ENCODE data around the gene RILP. TPM values are rescaled to one million over a fixed set of nuclear protein-coding genes. Genes with fewer than 3 reads are reported as not detected.

The RILP gene
- total and polyA plus RNA-seq, 2 experiments from 2014 or later = 10.3 to 11.1 TPM

DNA sequence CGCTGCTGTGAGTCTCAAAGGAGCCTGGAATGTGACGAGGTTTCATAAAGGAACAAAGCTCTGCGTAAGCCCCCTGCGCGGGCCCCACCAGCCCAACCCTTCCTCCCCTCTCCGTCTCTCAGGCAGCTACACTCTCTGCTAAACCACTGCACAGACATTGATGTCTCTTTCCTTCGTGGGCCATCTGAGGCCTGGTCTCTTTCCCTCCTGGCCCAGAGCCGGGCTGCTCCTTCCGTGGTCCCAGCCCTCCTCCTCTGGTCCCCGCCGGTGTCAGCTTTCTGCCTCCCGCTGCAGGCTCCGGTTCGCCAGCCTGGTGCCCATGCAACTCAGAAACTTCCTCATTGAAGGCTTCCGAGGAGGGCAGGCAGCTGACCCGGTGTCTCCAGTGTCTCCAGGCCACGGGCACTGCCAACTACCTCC is 11.5 kb downstream of the RILP start:
- H2AFZ ChIP-seq = no peak overlapping the region
- no peaks in the 10 kb centered on the region for H3K9me2 ChIP-seq (replicated peaks; ENCODE audit: insufficient read depth)
- H3K4me2 ChIP-seq = no peak overlapping the region
- H3K4me3 ChIP-seq = no peak overlapping the region
- peaks cover 4% of the 10 kb centered on the region for H3K4me1 ChIP-seq (ENCODE audit: insufficient read depth)
- no peaks in the 10 kb centered on the region for H3K9me3 ChIP-seq (ENCODE audit: low read depth)
- 60% methylated on average over 15 of the region's 17 CpGs for WGBS (ENCODE audit: low lambda C conversion rate, missing lambda C conversion rate)
- H3K36me3 ChIP-seq (replicated peaks; ENCODE audit: insufficient read depth, low read depth) = no peaks in the 10 kb centered on the region
- no peak for DNase-seq (ENCODE audit: low spot score)
- H3K27ac ChIP-seq = no peak overlapping the region
- H3K27me3 ChIP-seq = no peaks in the 10 kb centered on the region
- TF ChIP-seq EZH2 (IDR thresholded peaks at IDR 0.05; ENCODE audit: borderline replicate concordance) (no peak), EZH2phosphoT487 (IDR thresholded peaks at IDR 0.05; ENCODE audit: low read depth, severe bottlenecking, unreplicated experiment) (no peak)
- TF ChIP-seq, protein P1, sequence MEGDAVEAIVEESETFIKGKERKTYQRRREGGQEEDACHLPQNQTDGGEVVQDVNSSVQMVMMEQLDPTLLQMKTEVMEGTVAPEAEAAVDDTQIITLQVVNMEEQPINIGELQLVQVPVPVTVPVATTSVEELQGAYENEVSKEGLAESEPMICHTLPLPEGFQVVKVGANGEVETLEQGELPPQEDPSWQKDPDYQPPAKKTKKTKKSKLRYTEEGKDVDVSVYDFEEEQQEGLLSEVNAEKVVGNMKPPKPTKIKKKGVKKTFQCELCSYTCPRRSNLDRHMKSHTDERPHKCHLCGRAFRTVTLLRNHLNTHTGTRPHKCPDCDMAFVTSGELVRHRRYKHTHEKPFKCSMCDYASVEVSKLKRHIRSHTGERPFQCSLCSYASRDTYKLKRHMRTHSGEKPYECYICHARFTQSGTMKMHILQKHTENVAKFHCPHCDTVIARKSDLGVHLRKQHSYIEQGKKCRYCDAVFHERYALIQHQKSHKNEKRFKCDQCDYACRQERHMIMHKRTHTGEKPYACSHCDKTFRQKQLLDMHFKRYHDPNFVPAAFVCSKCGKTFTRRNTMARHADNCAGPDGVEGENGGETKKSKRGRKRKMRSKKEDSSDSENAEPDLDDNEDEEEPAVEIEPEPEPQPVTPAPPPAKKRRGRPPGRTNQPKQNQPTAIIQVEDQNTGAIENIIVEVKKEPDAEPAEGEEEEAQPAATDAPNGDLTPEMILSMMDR (IDR thresholded peaks at IDR 0.05; ENCODE audit: poor library complexity) = no peak
- H4K20me1 ChIP-seq (ENCODE audit: insufficient read depth, poor library complexity, severe bottlenecking) = no peaks in the 10 kb centered on the region
- no peaks in the 10 kb centered on the region for H3K79me2 ChIP-seq

GRCh38 chr17:1636732-1637285 is 12.9 kb downstream of the RILP start:
- no peaks in the 10 kb centered on the region for H3K36me3 ChIP-seq (replicated peaks; ENCODE audit: insufficient read depth, low read depth)
- H3K9me2 ChIP-seq (replicated peaks; ENCODE audit: insufficient read depth) = no peaks in the 10 kb centered on the region
- DNase-seq (ENCODE audit: low spot score) = no peak
- peaks cover 4% of the 10 kb centered on the region for H3K4me1 ChIP-seq (ENCODE audit: insufficient read depth)
- H3K9me3 ChIP-seq (ENCODE audit: low read depth) = no peaks in the 10 kb centered on the region
- H3K27me3 ChIP-seq = no peaks in the 10 kb centered on the region
- no peaks in the 10 kb centered on the region for H4K20me1 ChIP-seq (ENCODE audit: insufficient read depth, poor library complexity, severe bottlenecking)
- H3K4me3 ChIP-seq = no peak overlapping the region
- 89% methylated on average over 15 of the region's 15 CpGs for WGBS (ENCODE audit: low lambda C conversion rate, missing lambda C conversion rate)
- no peaks in the 10 kb centered on the region for H3K79me2 ChIP-seq
- TF ChIP-seq EZH2 (IDR thresholded peaks at IDR 0.05; ENCODE audit: borderline replicate concordance) (no peak), EZH2phosphoT487 (IDR thresholded peaks at IDR 0.05; ENCODE audit: low read depth, severe bottlenecking, unreplicated experiment) (no peak)
- TF ChIP-seq, protein P1 (IDR thresholded peaks at IDR 0.05; ENCODE audit: poor library complexity) = no peak
- H3K4me2 ChIP-seq = no peak overlapping the region
- no peak overlapping the region for H3K27ac ChIP-seq
- no peak overlapping the region for H2AFZ ChIP-seq

GRCh38 chr17:1635675-1636465 is 13.8 kb downstream of the RILP start:
- Histone ChIP-seq H3K4me1 (ENCODE audit: insufficient read depth) (peaks cover 4% of the 10 kb centered on the region), H3K79me2 (no peaks in the 10 kb centered on the region), H3K27ac (no peak overlapping the region), H3K4me2 (no peak overlapping the region), H2AFZ (no peak overlapping the region), H3K27me3 (no peaks in the 10 kb centered on the region), H3K4me3 (no peak overlapping the region), H4K20me1 (ENCODE audit: insufficient read depth, poor library complexity, severe bottlenecking) (no peaks in the 10 kb centered on the region), H3K9me2 (replicated peaks; ENCODE audit: insufficient read depth) (no peaks in the 10 kb centered on the region), H3K36me3 (replicated peaks; ENCODE audit: insufficient read depth, low read depth) (no peaks in the 10 kb centered on the region), H3K9me3 (ENCODE audit: low read depth) (no peaks in the 10 kb centered on the region)
- TF ChIP-seq EZH2phosphoT487 (IDR thresholded peaks at IDR 0.05; ENCODE audit: low read depth, severe bottlenecking, unreplicated experiment) (no peak), EZH2 (IDR thresholded peaks at IDR 0.05; ENCODE audit: borderline replicate concordance) (no peak)
- TF ChIP-seq, protein P1 (IDR thresholded peaks at IDR 0.05; ENCODE audit: poor library complexity) = no peak
- WGBS (ENCODE audit: low lambda C conversion rate, missing lambda C conversion rate) = 84% methylated on average over 10 of the region's 10 CpGs
- DNase-seq (ENCODE audit: low spot score) = no peak

Measured in hepatocyte (in vitro differentiated cells).